SK-N-SH (cell line): ENCODE measurements around the gene PPM1E.

Experiments
- EZH2phosphoT487 ChIP-seq: fragments of 200-600 bp; sonication (generic); IDR thresholded peaks from 2 replicates; pipeline ENCODE4 v1.6.1; 2017; ENCODE audit warnings: low read depth, mixed run types, mild to moderate bottlenecking, antibody characterized with exemption, moderate library complexity, borderline replicate concordance
- RFX5 ChIP-seq: IDR thresholded peaks from 2 replicates; pipeline ENCODE4 v1.6.1; 2012; ENCODE audit warnings: mild to moderate bottlenecking, improper control_type of control experiment, low read length

GRCh38 chr17:59007995-59008394 is 252.3 kb downstream of the PPM1E start:
- TF ChIP-seq RFX5 (no peak), EZH2phosphoT487 (no peak)
